Nephron (organoid): Measurements from ENCODE around the gene CTDSPL2.
"Not testable (repeated sequence)": the region's sequence is repeated elsewhere in the genome, so short reads cannot be mapped to it uniquely, and the experiment has no call there.

Experiments used
- H3K27ac Mint-ChIP-seq, 3 experiments: 2 replicates each; pipeline ENCODE4 v1.8.0; 2020; ENCODE audit warnings: mixed read lengths in 3 of 3, mild to moderate bottlenecking in 2 of 3, moderate library complexity in 1 of 3
- H3K27me3 Mint-ChIP-seq: 2 replicates; pipeline ENCODE4 v1.8.0; 2021; ENCODE audit warnings: low read depth, mild to moderate bottlenecking, moderate library complexity, mixed read lengths
- H3K36me3 Mint-ChIP-seq: 2 replicates; pipeline ENCODE4 v1.8.0; 2020; ENCODE audit warnings: low read depth, mixed read lengths
- H3K4me1 Mint-ChIP-seq: 2 replicates; pipeline ENCODE4 v1.8.0; 2020; ENCODE audit warnings: mixed read lengths
- H3K4me3 Mint-ChIP-seq, 3 experiments: 2 replicates each; pipeline ENCODE4 v1.8.0; 2020; ENCODE audit warnings: mild to moderate bottlenecking in 3 of 3, mixed read lengths in 3 of 3, moderate library complexity in 2 of 3
- H3K9me3 Mint-ChIP-seq: 2 replicates; pipeline ENCODE4 v1.8.0; 2020; ENCODE audit warnings: mixed read lengths
- CTCF ChIP-seq, 3 experiments: fragments of 200-600 bp; sonication (generic); IDR thresholded peaks; one replicate each; pipeline ENCODE4 v1.5.0; 2021; ENCODE audit warnings: antibody characterized with exemption in 3 of 3; ENCODE audit not compliant: unreplicated experiment in 3 of 3

Gene CTDSPL2

GRCh38 chr15:44441095-44441501 lies 13.7 kb downstream of the CTDSPL2 start:
- Mint-ChIP-seq H3K27ac (peak overlapping the region in 1 of 3 experiments; percentile 12), H3K4me3 (no peak overlapping the region), H3K27me3 (no peaks in the 10 kb centered on the region), H3K9me3 (peaks cover 6% of the 10 kb centered on the region), H3K36me3 (peaks cover 57% of the 10 kb centered on the region), H3K4me1 (no peaks in the 10 kb centered on the region)
- no peak for TF ChIP-seq CTCF (IDR thresholded peaks at IDR 0.05; ENCODE audit: unreplicated experiment in 3 of 3)

DNA sequence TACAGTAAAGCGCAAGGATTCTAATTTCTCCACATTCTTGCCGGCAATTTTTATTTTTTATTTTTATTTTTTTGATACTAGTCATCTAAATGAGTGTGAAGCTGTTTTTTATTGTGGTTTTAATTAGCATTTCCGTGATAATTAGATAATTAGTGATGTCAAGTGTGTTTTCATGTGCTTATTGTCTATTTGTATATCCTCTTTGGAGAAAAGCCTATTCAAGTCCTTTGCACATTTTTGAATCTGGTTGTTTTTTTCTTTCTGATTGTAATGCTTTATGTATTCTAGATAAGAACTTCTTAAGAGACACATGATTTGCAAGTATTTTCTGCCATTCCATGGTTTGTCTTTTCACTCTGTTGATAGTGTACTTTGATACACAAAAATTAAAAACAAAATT lies 16.1 kb downstream of the CTDSPL2 start:
- no peak overlapping the region for H3K4me3 Mint-ChIP-seq
- no peak for TF ChIP-seq CTCF (IDR thresholded peaks at IDR 0.05; ENCODE audit: unreplicated experiment in 3 of 3)
- H3K36me3 Mint-ChIP-seq, result peaks cover 48% of the 10 kb centered on the region
- H3K9me3 Mint-ChIP-seq, result peaks cover 6% of the 10 kb centered on the region
- no peak overlapping the region for H3K27ac Mint-ChIP-seq
- no peaks in the 10 kb centered on the region for H3K4me1 Mint-ChIP-seq
- no peaks in the 10 kb centered on the region for H3K27me3 Mint-ChIP-seq

- no peaks in the 10 kb centered on the region for H3K27me3 Mint-ChIP-seq
- no peak for TF ChIP-seq CTCF (IDR thresholded peaks at IDR 0.05; ENCODE audit: unreplicated experiment in 3 of 3)
- peaks cover 29% of the 10 kb centered on the region for H3K36me3 Mint-ChIP-seq
- no peaks in the 10 kb centered on the region for H3K4me1 Mint-ChIP-seq
- H3K27ac Mint-ChIP-seq, result no peak overlapping the region
- no peak overlapping the region for H3K4me3 Mint-ChIP-seq
- H3K9me3 Mint-ChIP-seq, result peaks cover 3% of the 10 kb centered on the region
Measured at GRCh38 chr15:44447772-44448376, 20.4 kb downstream of the CTDSPL2 start.

- H3K4me1 Mint-ChIP-seq, result no peaks in the 10 kb centered on the region
- H3K27ac Mint-ChIP-seq, result no peak overlapping the region
- H3K9me3 Mint-ChIP-seq, result peaks cover 4% of the 10 kb centered on the region
- peaks cover 24% of the 10 kb centered on the region for H3K36me3 Mint-ChIP-seq
- H3K27me3 Mint-ChIP-seq, result no peaks in the 10 kb centered on the region
- no peak overlapping the region for H3K4me3 Mint-ChIP-seq
- no peak for TF ChIP-seq CTCF (IDR thresholded peaks at IDR 0.05; ENCODE audit: unreplicated experiment in 3 of 3)
Measured at GRCh38 chr15:44450172-44450571, 22.7 kb downstream of the CTDSPL2 start.

GRCh38 chr15:44453578-44454283 lies 26.3 kb downstream of the CTDSPL2 start:
- peaks cover 12% of the 10 kb centered on the region for H3K9me3 Mint-ChIP-seq
- not testable (repeated sequence) for H3K4me1 Mint-ChIP-seq, H3K27me3 Mint-ChIP-seq, H3K27ac Mint-ChIP-seq, H3K4me3 Mint-ChIP-seq
- H3K36me3 Mint-ChIP-seq, result peaks cover 23% of the 10 kb centered on the region

GRCh38 chr15:44458429-44458828 lies 31.0 kb downstream of the CTDSPL2 start:
- Mint-ChIP-seq H3K4me1 (no peaks in the 10 kb centered on the region), H3K36me3 (peaks cover 42% of the 10 kb centered on the region), H3K27ac (no peak overlapping the region), H3K27me3 (no peaks in the 10 kb centered on the region), H3K9me3 (peaks cover 12% of the 10 kb centered on the region), H3K4me3 (no peak overlapping the region)
- TF ChIP-seq CTCF (IDR thresholded peaks at IDR 0.05; ENCODE audit: unreplicated experiment in 3 of 3), result no peak
